Measurements from ENCODE around the gene ERN1. TPM values are rescaled to one million over a fixed set of nuclear protein-coding genes. Genes with fewer than 3 reads are reported as not detected.

ERN1 gene
- total RNA-seq, 1 donor from 2014 or later = 14.9 TPM

DNA sequence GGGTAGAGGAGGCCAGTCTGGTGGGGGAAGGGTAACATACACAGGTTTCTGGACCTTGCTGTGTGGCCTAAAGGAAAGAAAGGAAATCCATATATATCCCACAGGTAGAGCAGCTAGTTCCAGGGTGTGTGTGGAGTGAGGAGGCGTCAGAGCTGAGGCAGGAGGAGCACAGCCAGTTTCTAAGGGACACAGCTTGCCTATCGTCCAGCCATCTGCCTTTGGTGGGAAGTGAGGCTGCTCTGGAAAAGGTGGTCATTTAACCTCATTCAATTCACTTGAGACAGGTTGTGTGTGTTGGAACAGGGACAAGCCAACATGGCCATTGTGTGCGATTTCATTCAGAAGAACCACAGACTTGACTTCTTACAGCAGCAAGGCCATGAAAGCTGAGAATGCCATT is 36.9 kb upstream of the ERN1 start:
- Mint-ChIP-seq H3K4me1 (ENCODE audit: low read depth) (peaks cover 4% of the 10 kb centered on the region), H3K36me3 (ENCODE audit: low read depth) (peaks cover 30% of the 10 kb centered on the region), H3K4me3 (ENCODE audit: unreplicated experiment) (no peak overlapping the region), H3K27me3 (ENCODE audit: low read depth) (no peaks in the 10 kb centered on the region), H3K27ac (ENCODE audit: unreplicated experiment) (no peak overlapping the region), H3K9me3 (ENCODE audit: low read depth) (no peaks in the 10 kb centered on the region)
- DNase-seq (ENCODE audit: low spot score) = no peak
- TF ChIP-seq, protein P1, sequence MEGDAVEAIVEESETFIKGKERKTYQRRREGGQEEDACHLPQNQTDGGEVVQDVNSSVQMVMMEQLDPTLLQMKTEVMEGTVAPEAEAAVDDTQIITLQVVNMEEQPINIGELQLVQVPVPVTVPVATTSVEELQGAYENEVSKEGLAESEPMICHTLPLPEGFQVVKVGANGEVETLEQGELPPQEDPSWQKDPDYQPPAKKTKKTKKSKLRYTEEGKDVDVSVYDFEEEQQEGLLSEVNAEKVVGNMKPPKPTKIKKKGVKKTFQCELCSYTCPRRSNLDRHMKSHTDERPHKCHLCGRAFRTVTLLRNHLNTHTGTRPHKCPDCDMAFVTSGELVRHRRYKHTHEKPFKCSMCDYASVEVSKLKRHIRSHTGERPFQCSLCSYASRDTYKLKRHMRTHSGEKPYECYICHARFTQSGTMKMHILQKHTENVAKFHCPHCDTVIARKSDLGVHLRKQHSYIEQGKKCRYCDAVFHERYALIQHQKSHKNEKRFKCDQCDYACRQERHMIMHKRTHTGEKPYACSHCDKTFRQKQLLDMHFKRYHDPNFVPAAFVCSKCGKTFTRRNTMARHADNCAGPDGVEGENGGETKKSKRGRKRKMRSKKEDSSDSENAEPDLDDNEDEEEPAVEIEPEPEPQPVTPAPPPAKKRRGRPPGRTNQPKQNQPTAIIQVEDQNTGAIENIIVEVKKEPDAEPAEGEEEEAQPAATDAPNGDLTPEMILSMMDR (IDR thresholded peaks at IDR 0.05) = no peak

DNA sequence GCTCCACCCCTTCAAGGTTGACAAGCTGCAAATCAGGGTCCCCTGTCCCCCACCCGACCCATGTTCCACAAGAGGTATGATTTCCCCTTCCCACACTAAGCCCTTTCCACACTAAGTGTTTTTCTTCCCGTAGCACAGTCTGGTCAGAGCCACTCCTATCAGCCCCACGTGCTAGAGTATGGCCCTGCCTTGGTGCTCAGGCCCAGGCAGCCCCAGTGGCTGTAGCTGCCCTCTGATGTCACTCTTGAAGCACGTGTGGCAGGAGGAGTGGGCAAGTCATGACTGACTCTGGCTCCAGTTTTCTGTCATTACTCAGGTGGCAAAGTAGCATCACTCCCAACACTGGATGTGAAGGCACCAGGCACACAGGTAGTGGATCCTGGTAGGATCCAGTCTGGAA is 35.4 kb upstream of the ERN1 start:
- Mint-ChIP-seq H3K4me1 (ENCODE audit: low read depth) (peaks cover 4% of the 10 kb centered on the region), H3K36me3 (ENCODE audit: low read depth) (peaks cover 22% of the 10 kb centered on the region), H3K9me3 (ENCODE audit: low read depth) (no peaks in the 10 kb centered on the region), H3K4me3 (ENCODE audit: unreplicated experiment) (no peak overlapping the region), H3K27me3 (ENCODE audit: low read depth) (no peaks in the 10 kb centered on the region), H3K27ac (ENCODE audit: unreplicated experiment) (no peak overlapping the region)
- DNase-seq (ENCODE audit: low spot score) = no peak
- TF ChIP-seq, protein P1 (IDR thresholded peaks at IDR 0.05) = no peak

GRCh38 chr17:64164596-64165285 is 34.8 kb upstream of the ERN1 start:
- Mint-ChIP-seq H3K27me3 (ENCODE audit: low read depth) (no peaks in the 10 kb centered on the region), H3K36me3 (ENCODE audit: low read depth) (peaks cover 16% of the 10 kb centered on the region), H3K4me1 (ENCODE audit: low read depth) (no peaks in the 10 kb centered on the region), H3K27ac (ENCODE audit: unreplicated experiment) (no peak overlapping the region), H3K9me3 (ENCODE audit: low read depth) (no peaks in the 10 kb centered on the region), H3K4me3 (ENCODE audit: unreplicated experiment) (no peak overlapping the region)
- TF ChIP-seq, protein P1 (IDR thresholded peaks at IDR 0.05) = no peak
- DNase-seq (ENCODE audit: low spot score) = no peak

DNA sequence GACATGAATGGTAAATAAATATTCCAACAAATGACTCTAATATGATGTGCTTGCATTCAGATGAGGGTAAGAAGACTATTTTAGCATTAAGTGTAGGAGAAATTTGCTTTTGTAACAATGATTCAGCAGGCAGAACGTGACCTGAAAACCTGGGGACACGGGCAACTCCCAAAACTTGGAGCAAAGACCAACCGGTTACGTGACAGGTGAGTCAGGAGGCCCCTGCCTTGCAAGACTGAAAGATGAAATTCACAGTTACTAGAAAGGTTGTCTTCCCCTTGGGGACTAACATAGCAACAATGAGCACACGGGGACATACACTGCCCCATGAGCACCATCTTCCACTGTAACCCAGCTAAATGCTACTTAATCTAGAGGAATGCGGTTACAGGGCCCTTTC is 33.5 kb upstream of the ERN1 start:
- H3K36me3 Mint-ChIP-seq (ENCODE audit: low read depth) = peaks cover 16% of the 10 kb centered on the region
- no peak for DNase-seq (ENCODE audit: low spot score)
- H3K9me3 Mint-ChIP-seq (ENCODE audit: low read depth) = no peaks in the 10 kb centered on the region
- peaks cover 11% of the 10 kb centered on the region for H3K4me1 Mint-ChIP-seq (ENCODE audit: low read depth)
- H3K27me3 Mint-ChIP-seq (ENCODE audit: low read depth) = no peaks in the 10 kb centered on the region
- H3K4me3 Mint-ChIP-seq (ENCODE audit: unreplicated experiment) = no peak overlapping the region
- no peak overlapping the region for H3K27ac Mint-ChIP-seq (ENCODE audit: unreplicated experiment)
- TF ChIP-seq, protein P1 (IDR thresholded peaks at IDR 0.05) = no peak

- Mint-ChIP-seq H3K36me3 (ENCODE audit: low read depth) (peaks cover 14% of the 10 kb centered on the region), H3K4me1 (ENCODE audit: low read depth) (peaks cover 18% of the 10 kb centered on the region), H3K4me3 (ENCODE audit: unreplicated experiment) (no peak overlapping the region), H3K9me3 (ENCODE audit: low read depth) (no peaks in the 10 kb centered on the region), H3K27me3 (ENCODE audit: low read depth) (no peaks in the 10 kb centered on the region), H3K27ac (ENCODE audit: unreplicated experiment) (no peak overlapping the region)
- no peak for DNase-seq (ENCODE audit: low spot score)
- TF ChIP-seq, protein P1 (IDR thresholded peaks at IDR 0.05) = no peak
Measured at GRCh38 chr17:64162554-64162953, 32.6 kb upstream of the ERN1 start.
